ENCODE data around the gene MAP3K6.

MAP3K6 gene

DNA sequence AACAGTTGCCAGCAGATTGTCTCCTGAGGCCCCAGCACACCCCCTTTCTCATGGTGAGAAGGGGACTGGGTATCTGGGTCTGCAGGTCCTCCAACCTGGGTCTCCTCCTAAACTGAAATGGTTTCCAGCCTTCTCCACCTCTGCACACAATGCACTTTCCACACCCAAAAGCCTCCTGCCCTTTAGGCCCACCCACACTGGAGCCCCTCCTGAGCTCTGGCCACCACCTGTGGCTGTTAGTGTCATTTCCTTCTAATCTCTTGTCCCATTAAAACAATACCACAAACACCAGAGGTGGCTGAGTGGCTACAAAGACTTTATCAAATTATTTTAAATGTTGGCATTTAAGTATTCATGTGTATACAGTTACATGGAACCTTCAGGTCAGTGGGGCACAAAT, 37.2 kb upstream of the MAP3K6 start:
- DNase-seq (ENCODE audit: low spot score): no peak
- Histone ChIP-seq H2AFZ (ENCODE audit: low read length) (no peak overlapping the region), H2BK5ac (ENCODE audit: low read length) (no peak overlapping the region), H3K79me1 (ENCODE audit: low read depth, low read length) (no peaks in the 10 kb centered on the region), H2BK12ac (ENCODE audit: low read length) (no peak overlapping the region), H3K36me3 (replicated peaks in 1 of 2; ENCODE audit: control insufficient read depth in 2 of 2, insufficient read depth in 2 of 2, low read length in 2 of 2) (peaks cover 9 to 34% of the 10 kb centered on the region in 2 donors), H3K14ac (ENCODE audit: low read length) (no peak overlapping the region), H3K9me3 (replicated peaks in 1 of 2; ENCODE audit: control insufficient read depth in 2 of 2, insufficient read depth in 1 of 2, low read depth in 1 of 2, low read length in 2 of 2) (no peaks in the 10 kb centered on the region), H4K91ac (ENCODE audit: low read depth, low read length, poor library complexity) (peak overlapping the region; percentile 2), H3K4me3 (ENCODE audit: low read length in 2 of 2) (no peak overlapping the region), H3K4me2 (ENCODE audit: insufficient read depth, low read length, poor library complexity, severe bottlenecking) (no peak overlapping the region), H2AK5ac (ENCODE audit: low read depth, low read length) (peak overlapping the region; percentile 93), H3K18ac (ENCODE audit: low read length) (peak overlapping the region; percentile 81), H3K4ac (ENCODE audit: low read length) (no peak overlapping the region), H2BK120ac (ENCODE audit: low read depth, low read length) (no peak overlapping the region), H3K23ac (ENCODE audit: low read depth, low read length, poor library complexity) (no peak overlapping the region), H3K4me1 (ENCODE audit: control insufficient read depth in 2 of 2, insufficient read depth in 1 of 2, low read depth in 1 of 2, low read length in 2 of 2) (peaks cover 26 to 54% of the 10 kb centered on the region in 2 donors), H3K27ac (replicated peaks; ENCODE audit: low read length) (no peak overlapping the region), H3K27me3 (ENCODE audit: control insufficient read depth in 3 of 3, insufficient read depth in 3 of 3, low read depth in 1 of 3, low read length in 3 of 3) (no peaks in the 10 kb centered on the region), H4K8ac (ENCODE audit: low read depth, low read length) (no peak overlapping the region), H3K9ac (ENCODE audit: low read depth, low read length, poor library complexity) (no peak overlapping the region), H2BK15ac (ENCODE audit: low read length) (no peak overlapping the region)

- no peaks in the 10 kb centered on the region for H3K9me3 ChIP-seq (replicated peaks in 1 of 2; ENCODE audit: control insufficient read depth in 2 of 2, insufficient read depth in 1 of 2, low read depth in 1 of 2, low read length in 2 of 2)
- no peak for DNase-seq (ENCODE audit: low spot score)
- peak overlapping the region; percentile 93 for H2AK5ac ChIP-seq (ENCODE audit: low read depth, low read length)
- H2BK5ac ChIP-seq (ENCODE audit: low read length): no peak overlapping the region
- H3K36me3 ChIP-seq (replicated peaks in 1 of 2; ENCODE audit: control insufficient read depth in 2 of 2, insufficient read depth in 2 of 2, low read length in 2 of 2): peaks cover 7 to 27% of the 10 kb centered on the region in 2 donors
- no peak overlapping the region for H3K27ac ChIP-seq (replicated peaks; ENCODE audit: low read length)
- H3K9ac ChIP-seq (ENCODE audit: low read depth, low read length, poor library complexity): peak overlapping the region; percentile 25
- H4K91ac ChIP-seq (ENCODE audit: low read depth, low read length, poor library complexity): peak overlapping the region; percentile 2
- no peaks in the 10 kb centered on the region for H3K79me1 ChIP-seq (ENCODE audit: low read depth, low read length)
- H3K4me2 ChIP-seq (ENCODE audit: insufficient read depth, low read length, poor library complexity, severe bottlenecking): no peak overlapping the region
- H3K4ac ChIP-seq (ENCODE audit: low read length): no peak overlapping the region
- H2AFZ ChIP-seq (ENCODE audit: low read length): no peak overlapping the region
- H3K14ac ChIP-seq (ENCODE audit: low read length): no peak overlapping the region
- H3K4me3 ChIP-seq (ENCODE audit: low read length in 2 of 2): no peak overlapping the region
- H2BK15ac ChIP-seq (ENCODE audit: low read length): peak overlapping the region; percentile 44
- no peak overlapping the region for H4K8ac ChIP-seq (ENCODE audit: low read depth, low read length)
- H3K18ac ChIP-seq (ENCODE audit: low read length): peak overlapping the region; percentile 55
- no CpG with 5 or more reads among the region's 24 CpGs for WGBS, 2 donors (ENCODE audit: extremely low coverage in 2 of 2, insufficient read length in 2 of 2, insufficient replicate concordance in 1 of 2)
- no peak overlapping the region for H2BK12ac ChIP-seq (ENCODE audit: low read length)
- peaks cover 32 to 61% of the 10 kb centered on the region in 2 donors for H3K4me1 ChIP-seq (ENCODE audit: control insufficient read depth in 2 of 2, insufficient read depth in 1 of 2, low read depth in 1 of 2, low read length in 2 of 2)
- no peaks in the 10 kb centered on the region for H3K27me3 ChIP-seq (ENCODE audit: control insufficient read depth in 3 of 3, insufficient read depth in 3 of 3, low read depth in 1 of 3, low read length in 3 of 3)
- no peak overlapping the region for H2BK120ac ChIP-seq (ENCODE audit: low read depth, low read length)
- H3K23ac ChIP-seq (ENCODE audit: low read depth, low read length, poor library complexity): no peak overlapping the region
Measured at GRCh38 chr1:27403065-27403726, 36.4 kb upstream of the MAP3K6 start.

- peak overlapping the region; percentile 16 for H3K23ac ChIP-seq (ENCODE audit: low read depth, low read length, poor library complexity)
- DNase-seq (ENCODE audit: low spot score): no peak
- H3K18ac ChIP-seq (ENCODE audit: low read length): peak overlapping the region; percentile 5
- no peak overlapping the region for H2BK15ac ChIP-seq (ENCODE audit: low read length)
- no peak overlapping the region for H3K4me2 ChIP-seq (ENCODE audit: insufficient read depth, low read length, poor library complexity, severe bottlenecking)
- no peak overlapping the region for H2BK12ac ChIP-seq (ENCODE audit: low read length)
- H4K8ac ChIP-seq (ENCODE audit: low read depth, low read length): no peak overlapping the region
- no peak overlapping the region for H3K4me3 ChIP-seq (ENCODE audit: low read length in 2 of 2)
- H3K27me3 ChIP-seq (ENCODE audit: control insufficient read depth in 3 of 3, insufficient read depth in 3 of 3, low read depth in 1 of 3, low read length in 3 of 3): no peaks in the 10 kb centered on the region
- no peaks in the 10 kb centered on the region for H3K9me3 ChIP-seq (replicated peaks in 1 of 2; ENCODE audit: control insufficient read depth in 2 of 2, insufficient read depth in 1 of 2, low read depth in 1 of 2, low read length in 2 of 2)
- H2BK5ac ChIP-seq (ENCODE audit: low read length): no peak overlapping the region
- no peak overlapping the region for H3K4ac ChIP-seq (ENCODE audit: low read length)
- H3K9ac ChIP-seq (ENCODE audit: low read depth, low read length, poor library complexity): peak overlapping the region; percentile 68
- no peak overlapping the region for H3K14ac ChIP-seq (ENCODE audit: low read length)
- H3K79me1 ChIP-seq (ENCODE audit: low read depth, low read length): no peaks in the 10 kb centered on the region
- WGBS, 2 donors (ENCODE audit: extremely low coverage in 2 of 2, insufficient read length in 2 of 2, insufficient replicate concordance in 1 of 2): no CpG with 5 or more reads among the region's 8 CpGs
- peaks cover under 1 to 18% of the 10 kb centered on the region in 2 donors for H3K36me3 ChIP-seq (replicated peaks in 1 of 2; ENCODE audit: control insufficient read depth in 2 of 2, insufficient read depth in 2 of 2, low read length in 2 of 2)
- H4K91ac ChIP-seq (ENCODE audit: low read depth, low read length, poor library complexity): no peak overlapping the region
- H3K27ac ChIP-seq (replicated peaks; ENCODE audit: low read length): no peak overlapping the region
- H2AK5ac ChIP-seq (ENCODE audit: low read depth, low read length): peak overlapping the region; percentile 39
- peaks cover 34 to 61% of the 10 kb centered on the region in 2 donors for H3K4me1 ChIP-seq (ENCODE audit: control insufficient read depth in 2 of 2, insufficient read depth in 1 of 2, low read depth in 1 of 2, low read length in 2 of 2)
- no peak overlapping the region for H2BK120ac ChIP-seq (ENCODE audit: low read depth, low read length)
- no peak overlapping the region for H2AFZ ChIP-seq (ENCODE audit: low read length)
Measured at GRCh38 chr1:27402349-27402754, 35.6 kb upstream of the MAP3K6 start.

GRCh38 chr1:27400963-27401341, 34.2 kb upstream of the MAP3K6 start:
- Histone ChIP-seq H2BK120ac (ENCODE audit: low read depth, low read length) (no peak overlapping the region), H2BK12ac (ENCODE audit: low read length) (no peak overlapping the region), H3K36me3 (replicated peaks in 1 of 2; ENCODE audit: control insufficient read depth in 2 of 2, insufficient read depth in 2 of 2, low read length in 2 of 2) (peaks cover 0 to 7% of the 10 kb centered on the region in 2 donors), H3K18ac (ENCODE audit: low read length) (no peak overlapping the region), H3K4ac (ENCODE audit: low read length) (no peak overlapping the region), H4K8ac (ENCODE audit: low read depth, low read length) (no peak overlapping the region), H3K14ac (ENCODE audit: low read length) (no peak overlapping the region), H3K4me2 (ENCODE audit: insufficient read depth, low read length, poor library complexity, severe bottlenecking) (no peak overlapping the region), H3K23ac (ENCODE audit: low read depth, low read length, poor library complexity) (no peak overlapping the region), H3K79me1 (ENCODE audit: low read depth, low read length) (no peaks in the 10 kb centered on the region), H2AFZ (ENCODE audit: low read length) (no peak overlapping the region), H2AK5ac (ENCODE audit: low read depth, low read length) (no peak overlapping the region), H3K9me3 (replicated peaks in 1 of 2; ENCODE audit: control insufficient read depth in 2 of 2, insufficient read depth in 1 of 2, low read depth in 1 of 2, low read length in 2 of 2) (no peaks in the 10 kb centered on the region), H3K4me1 (ENCODE audit: control insufficient read depth in 2 of 2, insufficient read depth in 1 of 2, low read depth in 1 of 2, low read length in 2 of 2) (peaks cover 25 to 52% of the 10 kb centered on the region in 2 donors), H3K4me3 (ENCODE audit: low read length in 2 of 2) (no peak overlapping the region), H4K91ac (ENCODE audit: low read depth, low read length, poor library complexity) (no peak overlapping the region), H3K27ac (replicated peaks; ENCODE audit: low read length) (no peak overlapping the region), H2BK15ac (ENCODE audit: low read length) (no peak overlapping the region), H2BK5ac (ENCODE audit: low read length) (no peak overlapping the region), H3K27me3 (ENCODE audit: control insufficient read depth in 3 of 3, insufficient read depth in 3 of 3, low read depth in 1 of 3, low read length in 3 of 3) (no peaks in the 10 kb centered on the region), H3K9ac (ENCODE audit: low read depth, low read length, poor library complexity) (no peak overlapping the region)
- no CpG with 5 or more reads among the region's 5 CpGs for WGBS, 2 donors (ENCODE audit: extremely low coverage in 2 of 2, insufficient read length in 2 of 2, insufficient replicate concordance in 1 of 2)
- no peak for DNase-seq (ENCODE audit: low spot score)

Measured in neuronal stem cell (in vitro differentiated cells).